Stimulated activated CD8-positive, alpha-beta memory T cell treated with anti-CD3 and anti-CD28 coated beads, Interleukin-4, amount 100 ng/mL, for 4 hours (primary cell): ENCODE results near the gene CKB.
"Not testable (repeated sequence)": the region's sequence is repeated elsewhere in the genome, so short reads cannot be mapped to it uniquely, and the experiment has no call there.

Source experiments
- DNase-seq, 2 donors: peaks; one replicate each; pipeline ENCODE4 v3.0.0-alpha.2; 2020; ENCODE audit warnings: low read depth in 2 of 2, low spot score in 1 of 2

CKB gene

DNA sequence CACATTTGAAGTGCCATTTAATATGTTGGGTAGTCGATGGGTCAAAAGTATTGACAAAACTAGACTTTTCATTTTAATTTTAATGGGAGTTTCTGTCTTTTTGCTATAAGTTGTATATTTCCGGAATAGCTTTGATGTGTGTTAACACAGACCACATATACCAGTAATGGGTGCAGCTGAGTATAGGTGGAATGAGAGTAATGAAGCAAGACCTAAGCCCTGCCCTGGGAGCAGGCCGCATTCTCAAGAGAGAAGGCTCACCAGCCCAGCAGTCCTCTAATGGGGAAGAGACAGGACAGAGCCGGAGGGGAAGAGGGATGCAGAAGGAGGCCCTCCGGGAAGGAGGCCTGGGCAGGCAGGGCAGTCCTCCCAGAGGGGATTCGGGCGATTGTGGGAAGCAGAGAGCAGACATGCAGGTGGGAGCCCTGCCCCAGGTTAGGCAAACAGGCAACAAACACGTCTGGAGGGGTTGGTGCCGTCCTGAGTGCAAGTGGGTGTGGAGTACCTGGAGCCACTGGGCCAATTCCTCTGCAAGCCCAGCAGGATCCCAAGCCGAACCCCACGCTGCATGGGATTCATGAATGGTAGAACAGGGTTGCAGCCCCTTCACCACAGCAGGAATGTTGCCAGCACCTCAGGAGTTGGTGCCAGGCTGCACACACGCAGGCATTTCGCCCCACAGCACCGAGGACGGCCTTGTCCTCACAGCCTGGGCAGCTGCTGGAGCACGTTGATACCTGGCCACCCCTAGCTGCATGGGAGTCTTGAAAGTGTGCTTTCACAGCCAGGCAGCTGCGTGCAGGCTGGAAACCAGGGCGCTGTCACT, 7.8 kb downstream of the CKB start:
- no peak for DNase-seq

DNA sequence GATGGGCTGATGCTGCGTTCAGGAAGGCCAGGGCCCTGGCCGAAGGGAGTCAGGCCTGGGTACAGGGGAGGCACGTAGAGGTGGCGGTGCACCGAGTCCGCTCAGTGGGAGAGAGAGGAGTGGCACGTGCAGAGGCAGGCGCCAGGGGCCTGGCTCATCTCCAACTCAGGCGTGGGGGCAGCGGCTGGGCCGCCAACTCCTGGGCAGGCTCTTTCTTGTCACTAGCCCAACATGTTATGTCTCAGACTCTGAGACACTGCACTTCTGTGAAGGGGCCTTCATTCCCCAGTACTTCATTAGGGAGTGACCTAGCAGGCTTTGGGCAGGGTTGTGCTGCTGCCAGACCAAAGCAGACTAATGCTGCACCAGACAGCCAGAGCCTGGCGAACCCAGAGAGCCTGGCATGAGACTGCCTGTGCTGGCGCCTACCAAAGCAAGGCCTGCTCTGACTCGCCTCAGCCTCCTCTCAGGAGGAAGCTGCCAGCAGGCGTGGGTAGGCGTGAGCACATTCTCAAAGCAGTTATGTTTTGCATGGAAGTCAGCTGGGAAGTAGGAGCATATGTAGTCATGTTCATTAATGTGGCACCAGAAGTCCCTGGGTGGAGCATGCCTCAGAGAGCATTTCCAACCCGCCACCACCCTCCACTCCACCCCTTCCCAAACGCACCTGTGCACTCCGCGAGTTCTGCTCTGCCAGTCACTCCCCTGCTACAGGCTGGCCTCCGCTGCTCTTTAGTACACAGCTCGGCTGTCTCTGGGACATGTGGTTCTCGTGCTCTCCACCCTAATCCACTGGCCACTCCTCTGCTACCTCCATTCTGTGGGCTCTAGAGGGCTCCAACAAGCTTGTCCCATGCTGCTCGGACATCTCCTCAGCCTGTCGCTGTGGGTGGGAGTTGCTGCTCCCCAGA, 9.7 kb downstream of the CKB start:
- DNase-seq: no peak

DNA sequence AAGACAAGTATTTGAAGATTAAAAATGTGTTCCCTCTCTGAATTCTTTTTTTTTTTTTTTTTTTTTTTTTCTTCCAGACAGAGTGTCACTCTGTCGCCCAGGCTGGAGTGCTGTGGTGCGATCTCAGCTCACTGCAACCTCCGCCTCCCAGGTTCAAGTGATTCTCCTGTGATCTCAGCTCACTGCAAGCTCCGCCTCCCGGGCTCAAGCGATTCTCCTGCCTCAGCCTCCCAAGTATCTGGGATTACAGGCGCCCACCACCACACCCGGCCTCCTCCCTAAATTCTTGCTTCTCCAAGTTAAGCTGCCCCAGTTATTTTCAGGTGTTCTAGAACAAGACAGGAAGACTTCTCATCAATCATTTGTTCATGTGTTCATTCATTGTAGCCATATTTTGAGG, 10.4 kb downstream of the CKB start:
- DNase-seq: not testable (repeated sequence)

DNA sequence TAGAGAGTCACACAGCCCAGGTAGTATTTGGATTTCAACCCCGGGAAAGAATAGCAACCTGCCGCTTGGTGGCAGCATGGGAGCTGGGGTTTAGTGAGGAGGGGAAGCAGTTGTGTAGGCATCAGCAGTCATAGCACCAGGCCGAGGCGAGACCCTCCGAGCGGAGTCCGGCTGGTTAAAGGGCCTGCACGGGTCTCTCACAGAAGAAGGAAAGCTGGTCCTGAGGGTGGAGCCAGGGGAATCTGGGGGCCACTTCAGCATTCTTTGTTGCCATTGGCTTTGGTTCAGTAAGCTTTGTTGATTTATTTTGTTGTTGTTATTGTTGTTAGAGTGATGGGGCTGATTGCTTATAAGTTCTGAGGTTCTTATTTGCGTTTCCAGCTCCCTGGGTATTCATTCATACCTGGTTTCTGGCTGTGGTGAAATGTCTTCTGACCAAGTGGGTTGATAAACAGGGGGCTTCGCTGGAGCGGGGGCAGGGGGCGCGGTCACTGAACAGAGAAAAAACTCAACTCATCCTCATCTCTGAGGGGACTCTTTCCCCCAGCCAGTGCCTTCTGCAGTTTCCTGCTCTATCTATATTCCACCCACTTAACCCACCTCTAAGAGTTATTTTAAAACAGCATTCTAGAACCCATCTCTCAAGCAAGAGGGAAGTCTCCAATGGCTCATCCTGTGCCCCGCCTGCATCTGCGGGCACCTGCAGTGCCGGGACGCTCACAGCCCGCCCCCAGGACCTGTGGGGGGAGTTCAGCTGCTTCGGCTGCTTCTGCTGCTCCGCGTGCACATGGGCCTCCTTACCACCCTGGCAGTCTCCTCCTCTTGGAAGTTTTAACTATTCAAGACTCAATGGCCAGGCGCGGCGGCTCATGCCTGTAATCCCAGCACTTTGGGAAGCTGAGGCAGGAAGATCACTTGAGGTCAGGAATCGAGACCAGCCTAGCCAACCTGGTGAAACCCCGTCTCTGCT, 11.6 kb downstream of the CKB start:
- no peak for DNase-seq

DNA sequence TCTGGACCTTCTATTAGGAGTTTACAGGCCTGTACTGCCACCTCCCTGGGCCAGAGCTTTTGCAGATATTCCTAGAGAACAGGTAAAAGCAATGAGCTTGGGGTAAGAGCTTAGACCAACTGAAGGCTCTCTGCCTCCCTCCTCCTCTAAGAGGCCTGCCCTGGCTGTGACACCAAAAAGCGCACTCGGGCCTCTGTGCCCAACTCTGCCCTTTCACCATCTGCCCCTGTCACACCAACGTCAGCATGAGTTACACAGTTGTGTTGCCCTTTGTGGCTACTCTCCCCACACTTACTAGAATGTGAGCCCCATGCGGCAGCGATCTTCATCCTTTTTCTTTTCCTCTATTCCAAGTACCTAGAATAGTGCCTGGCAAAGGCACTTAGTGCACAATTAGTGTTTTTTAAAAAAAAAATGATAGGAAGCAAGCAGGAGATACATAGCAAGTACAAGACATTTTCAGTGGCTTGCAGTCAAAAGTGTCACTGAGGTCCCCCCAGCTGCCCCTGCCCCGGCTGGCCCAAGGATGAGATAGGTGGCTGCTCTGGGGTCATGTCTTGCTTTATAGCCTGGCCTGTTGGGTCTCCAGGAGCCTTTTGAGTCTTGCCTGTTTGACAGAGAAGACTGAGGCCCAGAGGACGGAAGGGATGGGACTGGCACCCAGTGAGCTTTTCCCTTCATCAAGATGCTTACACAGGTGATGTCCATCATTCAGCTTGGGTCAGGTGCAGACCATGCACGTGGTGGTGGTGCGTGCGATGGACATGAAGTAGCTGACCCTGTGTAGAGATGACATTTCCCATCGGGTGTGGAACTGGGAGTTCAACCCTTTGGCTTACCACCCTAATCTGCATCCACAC, 12.5 kb downstream of the CKB start:
- DNase-seq: no peak

DNA sequence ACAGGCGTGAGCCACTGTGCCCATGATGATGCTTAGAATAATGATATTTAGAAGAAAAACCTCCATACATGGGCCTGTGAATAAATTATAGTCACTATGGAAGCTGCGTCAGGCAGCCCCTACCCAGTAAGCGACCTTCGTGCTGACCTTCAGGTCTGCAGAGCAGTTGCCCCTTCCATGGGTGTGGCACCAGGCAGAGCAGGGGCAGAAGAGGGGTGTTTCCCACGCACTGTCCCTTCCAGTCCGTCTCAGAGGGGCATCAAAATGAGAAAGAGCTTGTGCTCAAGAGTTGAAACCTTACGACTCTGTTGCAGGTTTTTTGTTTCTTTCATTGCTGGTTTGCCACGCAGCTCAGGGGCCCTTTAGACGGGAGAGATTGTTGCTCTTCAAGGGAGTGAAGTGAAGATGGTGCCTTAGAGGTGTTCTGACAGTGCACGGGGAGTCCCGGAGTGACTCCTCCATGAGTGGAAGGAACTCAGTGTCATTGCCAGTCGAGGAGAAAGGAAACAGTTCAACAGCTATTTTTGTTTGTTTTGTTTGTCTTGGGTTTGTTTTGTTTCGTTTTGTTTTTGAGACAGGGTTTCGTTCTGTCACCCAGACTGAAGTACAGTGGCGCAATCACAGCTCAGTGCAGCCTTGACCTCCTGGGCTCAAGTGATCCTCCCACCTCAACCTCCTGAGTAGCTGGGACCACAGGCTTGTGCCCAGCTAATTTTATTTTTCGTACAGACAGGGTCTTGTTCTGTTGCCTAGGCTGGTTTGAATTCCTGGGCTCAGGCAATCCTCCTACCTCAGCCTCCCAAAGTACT, 13.9 kb downstream of the CKB start:
- DNase-seq: no peak

DNA sequence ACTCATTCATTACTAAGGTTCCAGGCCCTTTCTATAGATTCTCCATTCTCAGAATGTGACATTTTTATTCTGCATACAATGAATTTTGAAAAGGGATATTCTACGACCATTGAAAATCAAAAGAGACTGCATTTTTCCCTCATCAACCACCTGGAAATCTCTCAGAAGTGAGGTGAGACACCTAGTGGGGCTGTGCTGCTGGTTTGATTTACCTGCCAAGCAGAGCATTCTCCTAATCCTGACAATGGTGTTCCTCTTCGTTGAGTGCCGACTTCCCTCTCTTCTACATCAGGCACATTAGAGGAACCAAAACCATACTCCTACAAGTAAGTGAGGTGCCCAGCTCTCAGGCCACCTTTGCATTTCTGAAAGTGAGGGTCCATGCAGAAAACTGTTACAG, 14.9 kb downstream of the CKB start:
- no peak for DNase-seq

DNA sequence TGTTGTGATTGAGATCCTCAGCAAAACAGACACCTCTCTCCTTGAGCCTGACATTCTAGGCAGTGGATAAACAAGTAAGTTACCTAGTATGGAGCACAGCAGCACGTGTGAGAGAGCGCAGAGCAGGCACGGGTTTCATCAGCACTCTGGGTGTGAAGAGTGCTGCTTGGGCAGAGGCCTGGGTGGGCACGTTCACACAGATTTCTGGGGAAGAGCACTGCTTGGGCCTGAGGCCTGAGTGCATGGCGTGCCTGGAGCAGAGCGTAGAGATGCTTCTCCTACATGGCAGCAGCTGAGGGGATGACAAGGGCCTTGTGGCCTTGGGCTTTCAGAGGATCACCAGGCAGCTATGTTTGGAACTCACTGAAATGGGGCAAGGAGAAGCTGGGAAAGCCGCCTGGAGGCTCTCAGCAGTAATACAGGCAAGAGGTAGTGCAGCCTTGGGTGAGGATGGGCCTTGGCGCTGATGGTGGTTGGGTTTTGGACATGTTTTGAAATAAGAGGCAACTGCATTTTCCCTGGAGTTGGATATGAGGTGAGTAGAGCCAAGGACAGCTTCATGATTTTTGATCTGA, 17.6 kb downstream of the CKB start:
- DNase-seq: no peak

DNA sequence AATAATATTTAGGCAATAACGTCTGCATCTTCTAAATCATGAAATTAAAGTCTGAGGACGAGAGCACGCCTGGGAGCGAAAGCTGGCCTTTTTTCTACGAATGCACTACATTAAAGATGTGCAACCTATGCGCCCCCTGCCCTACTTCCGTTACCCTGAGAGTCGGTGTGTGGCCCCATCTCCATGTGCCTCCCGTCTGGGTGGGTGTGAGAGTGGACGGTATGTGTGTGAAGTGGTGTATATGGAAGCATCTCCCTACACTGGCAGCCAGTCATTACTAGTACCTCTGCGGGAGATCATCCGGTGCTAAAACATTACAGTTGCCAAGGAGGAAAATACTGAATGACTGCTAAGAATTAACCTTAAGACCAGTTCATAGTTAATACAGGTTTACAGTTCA, 19.3 kb downstream of the CKB start:
- DNase-seq: no peak

DNA sequence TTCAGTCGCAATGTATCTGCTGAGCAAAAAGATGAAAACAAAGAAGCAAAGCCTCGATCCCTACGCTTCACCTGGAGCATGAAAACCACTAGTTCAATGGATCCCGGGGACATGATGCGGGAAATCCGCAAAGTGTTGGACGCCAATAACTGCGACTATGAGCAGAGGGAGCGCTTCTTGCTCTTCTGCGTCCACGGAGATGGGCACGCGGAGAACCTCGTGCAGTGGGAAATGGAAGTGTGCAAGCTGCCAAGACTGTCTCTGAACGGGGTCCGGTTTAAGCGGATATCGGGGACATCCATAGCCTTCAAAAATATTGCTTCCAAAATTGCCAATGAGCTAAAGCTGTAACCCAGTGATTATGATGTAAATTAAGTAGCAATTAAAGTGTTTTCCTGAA, 19.8 kb downstream of the CKB start:
- no peak for DNase-seq

DNA sequence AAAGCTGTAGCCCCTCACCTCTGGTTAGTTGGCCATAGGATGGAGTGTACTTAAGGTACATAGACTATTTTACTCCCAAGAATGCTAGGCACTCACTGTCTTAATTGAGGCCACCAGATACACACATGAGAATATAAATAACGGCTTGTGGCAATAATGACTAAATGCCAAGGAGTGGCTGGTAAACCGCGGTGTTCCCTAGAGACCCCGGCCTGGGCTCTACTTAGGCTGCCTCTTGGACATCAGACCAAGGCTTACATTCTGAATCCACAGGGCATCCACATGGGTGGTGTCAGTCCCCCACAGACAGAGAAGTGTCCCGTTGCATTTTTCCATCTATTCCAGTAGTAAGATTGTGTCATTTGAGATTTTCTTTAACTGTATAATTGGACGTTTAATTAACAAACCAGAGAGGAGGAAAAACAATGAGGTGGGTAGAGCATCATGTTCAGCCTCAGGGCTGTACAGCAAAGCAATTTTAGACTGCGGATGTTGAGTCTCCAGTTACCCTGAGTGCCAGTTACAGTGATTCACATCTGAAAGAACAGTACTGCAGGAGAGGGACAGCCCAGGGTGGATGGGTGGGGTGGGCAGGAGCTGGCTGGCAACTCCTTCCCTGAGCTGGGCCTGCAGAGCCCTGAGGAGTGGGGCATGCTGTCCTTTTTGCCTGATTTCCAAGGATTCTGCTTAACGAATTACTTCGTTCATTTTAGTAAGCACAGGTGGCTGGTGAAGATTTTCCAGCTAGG, 20.5 kb downstream of the CKB start:
- no peak for DNase-seq

DNA sequence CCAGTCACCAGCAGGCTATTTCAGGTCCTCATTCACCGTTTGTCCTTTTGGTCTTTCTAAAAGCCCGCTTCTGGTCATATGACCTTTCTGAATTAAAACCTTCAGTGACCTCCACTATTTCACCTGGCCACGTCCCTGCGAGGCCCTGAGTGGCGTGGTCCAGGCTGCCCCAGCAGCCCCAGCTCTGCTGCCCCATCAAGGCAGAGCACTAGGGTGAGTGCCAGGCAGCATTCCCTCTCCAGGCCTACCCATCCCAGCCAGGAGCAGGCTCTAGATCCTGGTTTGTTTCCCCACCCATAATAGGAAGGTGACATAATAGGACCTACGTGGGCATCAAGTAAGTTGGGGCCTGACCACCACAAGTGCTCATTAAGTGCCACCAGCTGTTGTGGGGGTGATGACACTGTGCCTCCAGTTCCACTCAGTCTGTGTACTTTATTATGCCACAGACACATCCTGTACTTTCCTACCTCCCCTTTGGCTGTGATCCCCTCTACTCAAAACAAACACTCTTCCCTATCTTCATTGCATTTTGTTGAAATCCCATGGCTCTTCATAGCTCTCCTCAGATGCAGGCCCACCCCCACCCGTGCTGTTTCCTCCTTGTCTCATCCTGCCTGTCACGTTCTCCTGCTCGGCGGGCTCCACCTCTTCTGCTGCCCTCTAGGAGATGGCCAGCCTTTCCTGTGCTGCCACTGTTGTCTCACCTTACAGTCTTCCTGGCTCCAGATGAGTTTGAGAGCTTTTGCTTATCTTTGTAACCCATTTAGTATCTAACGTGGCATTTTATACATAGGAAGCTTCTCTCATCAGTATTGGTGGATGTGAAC, 21.4 kb downstream of the CKB start:
- DNase-seq: no peak

DNA sequence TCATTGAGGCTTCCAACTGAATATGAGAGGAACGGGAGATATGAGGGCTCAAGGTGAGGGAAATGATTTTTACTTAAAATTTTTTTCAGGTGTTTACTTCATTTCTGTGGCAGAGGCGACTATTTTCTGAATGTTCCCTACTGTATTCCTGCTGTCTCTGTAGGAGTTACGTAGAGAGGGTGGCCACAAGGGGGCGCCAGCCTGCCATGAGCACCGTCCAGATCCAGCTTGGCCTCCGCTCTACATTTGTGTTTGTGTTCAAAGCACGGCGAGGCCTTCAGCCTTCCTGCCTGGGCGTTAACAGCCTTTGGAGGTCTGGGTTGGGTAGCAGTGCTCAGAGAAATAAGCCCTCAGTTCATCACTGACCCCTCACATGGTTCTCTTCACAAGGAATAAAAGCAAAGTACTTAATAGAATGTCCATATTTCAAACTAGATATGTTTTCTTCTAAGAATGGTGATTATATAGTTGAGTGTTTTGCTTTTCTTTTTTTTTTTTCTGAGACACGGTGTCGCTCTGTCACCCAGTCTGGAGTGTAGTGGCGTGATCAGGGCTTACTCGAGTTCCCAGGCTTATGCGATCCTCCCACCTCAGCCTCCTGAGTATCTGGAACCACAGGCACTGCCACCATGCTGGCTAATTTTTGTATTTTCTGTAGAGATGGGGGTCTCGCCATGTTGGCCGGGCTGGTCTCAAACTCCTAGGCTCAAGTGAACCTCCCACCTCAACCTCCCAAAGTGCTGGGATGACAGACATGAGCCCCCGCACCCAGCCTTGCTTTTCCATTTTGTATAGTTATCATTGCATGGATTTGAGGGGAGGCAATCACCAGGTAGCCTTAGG, 22.3 kb downstream of the CKB start:
- peak; percentile 43 to 61 for DNase-seq

DNA sequence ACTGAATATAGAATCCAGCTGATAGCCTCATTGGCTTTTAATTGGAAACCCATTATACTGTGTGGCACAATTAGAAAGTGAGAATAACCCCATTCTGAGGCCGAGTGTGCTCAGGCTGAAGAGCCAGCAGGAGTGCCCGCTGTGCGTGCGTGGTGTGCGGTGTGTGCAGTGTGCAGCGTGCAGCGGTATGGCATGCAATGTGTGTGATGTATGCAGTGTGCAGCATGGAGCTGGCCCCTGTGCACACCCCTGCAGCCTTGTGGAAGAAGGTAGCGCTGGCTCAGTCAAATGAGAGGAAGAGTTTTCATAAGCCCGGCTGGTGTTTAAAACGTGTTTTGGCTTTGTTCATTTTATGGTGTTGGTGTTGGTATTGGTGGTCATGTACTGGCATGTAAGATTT, 22.9 kb downstream of the CKB start:
- DNase-seq: no peak

DNA sequence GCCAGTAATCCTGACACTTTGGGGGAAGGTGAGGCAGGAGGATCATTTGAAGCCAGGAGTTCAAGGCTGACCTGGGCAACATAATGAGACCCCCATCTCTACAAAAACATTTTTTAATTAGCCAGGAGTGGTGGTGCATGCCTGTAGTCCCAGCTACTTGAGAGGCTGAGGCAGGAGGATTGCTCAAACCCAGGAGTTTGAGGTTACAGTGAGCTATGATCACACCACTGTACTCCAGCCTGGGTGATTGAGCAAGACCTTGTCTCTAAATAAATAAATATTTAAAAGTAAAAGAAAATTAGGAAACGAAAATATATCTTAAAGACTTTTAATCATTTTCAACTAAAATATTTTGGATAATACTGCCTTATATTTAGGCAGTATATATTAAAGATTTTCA, 25.9 kb downstream of the CKB start:
- no peak for DNase-seq

DNA sequence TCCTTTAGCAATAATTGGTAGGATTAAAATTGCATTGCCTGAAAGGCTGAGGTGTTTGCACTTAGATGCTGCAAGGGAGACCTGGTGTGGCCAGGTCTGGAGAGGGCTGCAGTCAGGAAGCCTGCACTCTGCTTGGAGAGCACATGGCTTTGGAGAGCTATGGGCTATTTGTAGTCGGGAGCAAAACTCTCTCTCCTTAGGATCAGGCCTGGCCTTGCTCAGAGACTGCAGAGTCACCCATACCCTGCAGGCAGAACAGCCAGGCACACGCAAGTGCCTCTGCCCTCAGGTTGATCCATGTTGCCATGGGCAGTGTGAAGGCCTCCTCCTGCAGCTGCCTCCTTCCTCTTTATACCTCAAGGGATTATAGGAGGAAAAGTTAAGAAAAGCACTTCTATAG, 26.8 kb downstream of the CKB start:
- DNase-seq: no peak
